RPMI8226 (cell line): ENCODE measurements around the gene KIAA1671.

ENCODE experiments used
- DNase-seq: peaks from one replicate; pipeline ENCODE4 v3.0.0-alpha.2; 2015

KIAA1671 gene

GRCh38 chr22:25069758-25070481 is 117.4 kb downstream of the KIAA1671 start:
- no peak for DNase-seq

GRCh38 chr22:25070956-25071355 is 118.4 kb downstream of the KIAA1671 start:
- DNase-seq, result no peak

- no peak for DNase-seq
These were observed 119.2 kb downstream of the KIAA1671 start for GRCh38 chr22:25071720-25072119.

- no peak for DNase-seq
These were observed 119.9 kb downstream of the KIAA1671 start for GRCh38 chr22:25072406-25072805.

GRCh38 chr22:25076336-25076735 is 123.8 kb downstream of the KIAA1671 start:
- no peak for DNase-seq

GRCh38 chr22:25077056-25077455 is 124.5 kb downstream of the KIAA1671 start:
- no peak for DNase-seq

GRCh38 chr22:25077964-25078363 is 125.4 kb downstream of the KIAA1671 start:
- no peak for DNase-seq

GRCh38 chr22:25078591-25078990 is 126.1 kb downstream of the KIAA1671 start:
- DNase-seq, result no peak

- DNase-seq, result no peak
These were observed 128.3 kb downstream of the KIAA1671 start for GRCh38 chr22:25080855-25081254.

- peak; percentile 60 for DNase-seq
These were observed 128.9 kb downstream of the KIAA1671 start for GRCh38 chr22:25081409-25081824.

GRCh38 chr22:25082096-25082495 is 129.6 kb downstream of the KIAA1671 start:
- DNase-seq, result no peak

- no peak for DNase-seq
These were observed 130.7 kb downstream of the KIAA1671 start for GRCh38 chr22:25083056-25083806.

GRCh38 chr22:25083807-25084200 is 131.3 kb downstream of the KIAA1671 start:
- no peak for DNase-seq

- DNase-seq, result no peak
These were observed 132.0 kb downstream of the KIAA1671 start for GRCh38 chr22:25084405-25085107.

GRCh38 chr22:25085156-25085555 is 132.6 kb downstream of the KIAA1671 start:
- no peak for DNase-seq

GRCh38 chr22:25085930-25086901 is 133.7 kb downstream of the KIAA1671 start:
- no peak for DNase-seq

- no peak for DNase-seq
These were observed 134.4 kb downstream of the KIAA1671 start for GRCh38 chr22:25086902-25087282.

GRCh38 chr22:25090225-25090890 is 137.8 kb downstream of the KIAA1671 start:
- no peak for DNase-seq

- DNase-seq, result no peak
These were observed 138.9 kb downstream of the KIAA1671 start for GRCh38 chr22:25091458-25091857.

- no peak for DNase-seq
These were observed 139.6 kb downstream of the KIAA1671 start for GRCh38 chr22:25092119-25092518.

- no peak for DNase-seq
These were observed 142.1 kb downstream of the KIAA1671 start for GRCh38 chr22:25094579-25094978.

GRCh38 chr22:25095869-25096268 is 143.4 kb downstream of the KIAA1671 start:
- DNase-seq, result no peak
